Fibroblast of peridontal ligament (primary cell): ENCODE measurements around the gene CBARP.
"Not testable (repeated sequence)": the region's sequence is repeated elsewhere in the genome, so short reads cannot be mapped to it uniquely, and the experiment has no call there.

Experiments
- DNase-seq: peaks from one replicate; pipeline ENCODE4 v3.0.0-alpha.2; 2010; ENCODE audit errors: extremely low read depth

Gene CBARP

GRCh38 chr19:1211494-1212234 lies 26.1 kb downstream of the CBARP start:
- DNase-seq = no peak

- no peak for DNase-seq
These were observed 27.6 kb downstream of the CBARP start for GRCh38 chr19:1210227-1210538.

GRCh38 chr19:1208830-1209229 lies 29.0 kb downstream of the CBARP start:
- DNase-seq = not testable (repeated sequence)

DNA sequence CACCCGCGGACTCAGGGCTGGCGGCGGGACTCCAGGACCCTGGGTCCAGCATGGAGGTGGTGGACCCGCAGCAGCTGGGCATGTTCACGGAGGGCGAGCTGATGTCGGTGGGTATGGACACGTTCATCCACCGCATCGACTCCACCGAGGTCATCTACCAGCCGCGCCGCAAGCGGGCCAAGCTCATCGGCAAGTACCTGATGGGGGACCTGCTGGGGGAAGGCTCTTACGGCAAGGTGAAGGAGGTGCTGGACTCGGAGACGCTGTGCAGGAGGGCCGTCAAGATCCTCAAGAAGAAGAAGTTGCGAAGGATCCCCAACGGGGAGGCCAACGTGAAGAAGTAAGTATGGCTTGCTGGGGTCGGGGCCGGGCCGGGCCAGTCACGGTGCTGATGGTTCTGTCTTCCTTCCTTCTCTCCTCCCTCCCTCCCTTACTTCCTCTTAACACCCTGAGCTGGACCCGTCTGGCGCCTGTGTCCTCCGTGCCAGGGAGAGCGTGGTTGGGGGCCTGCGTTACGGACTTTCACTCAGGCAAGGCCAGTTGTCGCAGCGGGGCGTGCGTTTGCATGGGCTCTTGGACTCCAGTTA lies 30.8 kb downstream of the CBARP start:
- no peak for DNase-seq

DNA sequence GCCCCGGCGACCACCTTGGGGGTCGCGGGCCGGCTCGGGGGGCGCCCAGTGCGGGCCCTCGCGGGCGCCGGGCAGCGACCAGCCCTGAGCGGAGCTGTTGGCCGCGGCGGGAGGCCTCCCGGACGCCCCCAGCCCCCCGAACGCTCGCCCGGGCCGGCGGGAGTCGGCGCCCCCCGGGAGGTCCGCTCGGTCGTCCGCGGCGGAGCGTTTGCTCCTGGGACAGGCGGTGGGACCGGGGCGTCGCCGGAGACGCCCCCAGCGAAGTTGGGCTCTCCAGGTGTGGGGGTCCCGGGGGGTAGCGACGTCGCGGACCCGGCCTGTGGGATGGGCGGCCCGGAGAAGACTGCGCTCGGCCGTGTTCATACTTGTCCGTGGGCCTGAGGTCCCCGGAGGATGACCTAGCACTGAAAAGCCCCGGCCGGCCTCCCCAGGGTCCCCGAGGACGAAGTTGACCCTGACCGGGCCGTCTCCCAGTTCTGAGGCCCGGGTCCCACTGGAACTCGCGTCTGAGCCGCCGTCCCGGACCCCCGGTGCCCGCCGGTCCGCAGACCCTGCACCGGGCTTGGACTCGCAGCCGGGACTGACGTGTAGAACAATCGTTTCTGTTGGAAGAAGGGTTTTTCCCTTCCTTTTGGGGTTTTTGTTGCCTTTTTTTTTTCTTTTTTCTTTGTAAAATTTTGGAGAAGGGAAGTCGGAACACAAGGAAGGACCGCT lies 31.5 kb downstream of the CBARP start:
- no peak for DNase-seq

DNA sequence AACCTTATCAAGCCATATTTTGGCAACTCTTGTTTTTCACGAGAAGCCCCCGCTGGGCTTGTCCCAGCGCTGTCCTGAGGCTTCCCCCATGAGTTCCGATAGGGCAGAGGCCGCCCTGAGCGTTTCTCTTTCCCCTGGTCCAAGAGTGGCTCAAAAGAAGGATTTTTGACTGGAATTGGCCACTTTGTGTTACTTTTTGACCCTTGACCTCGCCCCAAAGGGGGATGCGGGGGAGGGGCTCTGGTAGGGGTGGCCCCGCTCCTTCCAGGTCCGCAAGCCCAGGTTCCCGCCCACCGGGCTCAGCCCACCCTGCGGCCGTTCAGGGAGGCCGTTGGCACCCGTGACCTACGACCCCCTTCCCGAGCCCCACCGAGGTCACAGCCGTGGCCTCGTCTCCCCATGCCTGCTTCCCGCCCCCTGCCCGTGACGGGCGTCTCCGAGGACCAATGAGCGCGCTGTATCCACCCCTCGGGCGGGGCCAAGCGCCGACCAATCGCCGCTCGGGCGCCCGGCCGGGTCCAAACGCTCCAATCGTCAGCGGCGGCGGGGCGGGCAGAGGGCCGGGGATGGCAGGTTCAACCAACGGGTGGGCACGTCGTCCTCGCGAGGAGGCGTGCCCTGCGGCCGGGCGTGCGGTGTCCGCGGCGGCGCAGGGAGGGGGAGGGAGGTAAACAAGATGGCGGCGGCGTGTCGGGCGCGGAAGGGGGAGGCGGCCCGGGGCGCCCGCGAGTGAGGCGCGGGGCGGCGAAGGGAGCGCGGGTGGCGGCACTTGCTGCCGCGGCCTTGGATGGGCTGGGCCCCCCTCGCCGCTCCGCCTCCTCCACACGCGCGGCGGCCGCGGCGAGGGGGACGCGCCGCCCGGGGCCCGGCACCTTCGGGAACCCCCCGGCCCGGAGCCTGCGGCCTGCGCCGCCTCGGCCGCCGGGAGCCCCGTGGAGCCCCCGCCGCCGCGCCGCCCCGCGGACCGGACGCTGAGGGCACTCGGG lies 32.4 kb downstream of the CBARP start, which contains the start of gene STK11:
Gene STK11 (plus strand): TSS at position 665 of the 986 bp plus-strand sequence. CDS start 1,136 bp downstream, outside the sequence.
- peak; percentile 92 for DNase-seq

DNA sequence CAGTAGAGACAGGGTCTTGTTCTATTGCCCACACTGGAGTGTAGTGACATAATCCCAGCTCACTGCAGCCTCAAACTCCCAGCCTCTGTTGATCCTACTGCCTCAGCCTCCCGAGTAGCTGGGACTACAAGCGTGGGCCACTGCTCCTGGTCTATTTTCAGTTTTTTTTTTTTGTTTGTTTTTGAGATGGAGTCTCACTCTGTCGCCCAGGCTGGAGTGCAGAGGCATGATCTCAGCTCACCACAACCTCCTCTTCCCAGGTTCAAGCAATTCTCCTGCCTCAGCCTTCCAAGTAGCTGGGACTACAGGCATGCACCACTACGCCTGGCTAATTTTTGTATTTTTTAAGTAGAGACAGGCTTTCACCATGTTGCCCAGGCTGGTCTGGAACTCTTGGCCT lies 37.2 kb downstream of the CBARP start:
- not testable (repeated sequence) for DNase-seq

DNA sequence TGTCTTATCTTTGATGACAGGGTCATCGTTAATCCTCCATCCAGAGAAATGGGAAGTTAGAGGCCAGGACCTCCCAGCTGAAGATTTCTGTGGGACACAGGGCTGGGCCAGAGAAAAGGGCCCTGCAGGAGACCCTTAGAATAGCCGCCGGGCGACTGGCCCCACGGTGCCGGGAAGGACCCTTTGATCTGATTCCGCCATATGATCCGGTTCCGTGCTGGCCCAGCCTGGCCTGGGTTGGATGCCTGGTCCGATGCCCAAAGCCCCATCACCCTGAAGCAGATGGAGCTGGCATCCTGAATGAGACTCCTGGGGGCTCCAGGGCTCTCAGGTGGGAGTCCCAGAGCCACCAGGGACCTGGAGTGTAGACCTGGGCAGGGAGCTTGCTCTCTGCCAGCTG lies 38.3 kb downstream of the CBARP start:
- no peak for DNase-seq

GRCh38 chr19:1189419-1189818 lies 48.4 kb downstream of the CBARP start:
- no peak for DNase-seq

GRCh38 chr19:1183543-1184172 lies 54.1 kb downstream of the CBARP start:
- no peak for DNase-seq

DNA sequence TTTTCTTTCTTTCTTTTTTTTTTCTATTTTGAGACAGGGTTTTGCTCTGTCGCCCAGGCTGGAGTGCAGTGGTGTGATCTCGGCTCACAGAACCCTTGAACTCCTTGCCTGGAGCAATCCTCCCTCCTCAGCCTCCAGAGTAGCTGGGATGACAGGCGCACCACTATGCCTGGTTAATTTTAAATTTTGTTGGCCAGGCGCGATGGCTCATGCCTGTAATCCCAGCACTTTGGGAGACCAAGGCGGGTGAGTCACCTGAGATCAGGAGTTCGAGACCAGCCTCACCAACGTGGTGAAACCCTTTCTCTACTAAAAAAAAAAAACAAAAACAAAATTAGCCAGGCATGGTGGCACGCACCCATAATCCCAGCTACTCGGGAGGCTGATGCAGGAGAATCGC lies 55.1 kb downstream of the CBARP start:
- no peak for DNase-seq

DNA sequence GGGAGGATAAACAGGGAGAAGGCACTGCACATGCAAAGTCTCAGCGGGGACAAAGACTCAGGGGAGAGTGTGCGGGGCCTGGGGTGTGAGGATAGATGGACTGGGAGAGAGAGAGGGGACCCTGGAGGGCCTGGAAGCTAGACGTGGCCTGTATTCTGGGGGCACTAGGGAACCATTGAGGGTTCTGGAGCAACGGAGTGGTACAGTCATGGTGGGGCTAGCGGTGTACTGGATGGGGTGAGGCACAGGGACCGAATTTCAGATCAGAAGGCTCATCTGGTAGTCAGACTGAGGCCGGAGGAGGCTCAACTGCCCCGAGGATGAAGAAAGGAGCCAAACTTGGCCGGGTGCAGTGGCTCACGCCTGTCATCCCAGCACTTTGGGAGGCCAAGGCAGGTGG lies 55.7 kb downstream of the CBARP start:
- DNase-seq = no peak

- DNase-seq = no peak
These were observed 56.2 kb downstream of the CBARP start for GRCh38 chr19:1181606-1182005.
